WTC11 (cell line): ENCODE measurements around the gene LDLRAD4. TPM values are rescaled to one million over a fixed set of nuclear protein-coding genes. Genes with fewer than 3 reads are reported as not detected.

Experiments
- ATAC-seq: fragments of 200-7000 bp; cut with Tn5 transposase; 2 replicates; pipeline ENCODE4 v1.10.0; 2021; ENCODE audit warnings: mild to moderate bottlenecking, moderate library complexity
- CTCF ChIA-PET: fragments of 300-600 bp; sonication (Branson Sonifier 250); formaldehyde crosslinking; loops from one replicate; lab custom pipeline; 2021; ENCODE audit warnings: antibody characterized with exemption; lab: Charles Lee
- POLR2A ChIA-PET: fragments of 350-600 bp; sonication (Branson Sonifier 250); formaldehyde crosslinking; loops from one replicate; lab custom pipeline; 2021; ENCODE audit warnings: antibody characterized with exemption; lab: Charles Lee
- DNase-seq: peaks from one replicate; pipeline ENCODE4 v3.0.0; 2021; ENCODE audit warnings: low spot score
- H3K27ac Mint-ChIP-seq: 2 replicates; pipeline ENCODE4 v1.8.0; 2021; ENCODE audit warnings: mixed read lengths
- H3K27me3 Mint-ChIP-seq: 2 replicates; pipeline ENCODE4 v1.8.0; 2021; ENCODE audit warnings: low read depth, mild to moderate bottlenecking, moderate library complexity, mixed read lengths
- H3K36me3 Mint-ChIP-seq: 2 replicates; pipeline ENCODE4 v1.8.0; 2021; ENCODE audit warnings: mixed read lengths
- H3K4me1 Mint-ChIP-seq: 2 replicates; pipeline ENCODE4 v1.8.0; 2022; ENCODE audit warnings: mixed read lengths
- H3K4me3 Mint-ChIP-seq: 2 replicates; pipeline ENCODE4 v1.8.0; 2021; ENCODE audit warnings: mild to moderate bottlenecking, moderate library complexity, mixed read lengths
- H3K9me3 Mint-ChIP-seq: 2 replicates; pipeline ENCODE4 v1.8.0; 2021; ENCODE audit warnings: mixed read lengths
- CBFB ChIP-seq: sonication (generic); formaldehyde crosslinking; IDR thresholded peaks from 2 replicates; pipeline ENCODE4 v1.8.1; 2022; ENCODE audit warnings: mild to moderate bottlenecking, low read depth, missing genetic modification reagents
- CREM ChIP-seq: sonication (generic); formaldehyde crosslinking; IDR thresholded peaks from 2 replicates; pipeline ENCODE4 v1.8.1; 2022; ENCODE audit warnings: mild to moderate bottlenecking, missing genetic modification reagents, moderate library complexity
- EMX1 ChIP-seq: fragments of 250-450 bp; sonication (Bioruptor Pico); IDR thresholded peaks from 2 replicates; pipeline ENCODE4 v1.8.0; 2021; ENCODE audit warnings: mild to moderate bottlenecking
- FOXK1 ChIP-seq: sonication (generic); formaldehyde crosslinking; IDR thresholded peaks from 2 replicates; pipeline ENCODE4 v1.8.0; 2022; ENCODE audit warnings: mild to moderate bottlenecking, moderate library complexity, missing genetic modification reagents
- JUN ChIP-seq: sonication (generic); formaldehyde crosslinking; IDR thresholded peaks from 2 replicates; pipeline ENCODE4 v1.8.0; 2023; ENCODE audit warnings: mild to moderate bottlenecking, missing genetic modification reagents
- KAT7 ChIP-seq: sonication (generic); formaldehyde crosslinking; IDR thresholded peaks from 2 replicates; pipeline ENCODE4 v1.8.1; 2023; ENCODE audit warnings: missing genetic modification reagents, mild to moderate bottlenecking, borderline replicate concordance
- NFATC4 ChIP-seq: fragments of 250-450 bp; sonication (Bioruptor Pico); IDR thresholded peaks from 2 replicates; pipeline ENCODE4 v1.9.0; 2021; ENCODE audit warnings: mild to moderate bottlenecking
- SOX15 ChIP-seq: fragments of 250-450 bp; sonication (Bioruptor Pico); IDR thresholded peaks from 2 replicates; pipeline ENCODE4 v1.9.0; 2021; ENCODE audit warnings: mild to moderate bottlenecking
- TEAD1 ChIP-seq: sonication (generic); formaldehyde crosslinking; IDR thresholded peaks from 2 replicates; pipeline ENCODE4 v1.8.0; 2022; ENCODE audit warnings: mild to moderate bottlenecking, missing genetic modification reagents
- ZNF219 ChIP-seq: sonication (generic); formaldehyde crosslinking; IDR thresholded peaks from 2 replicates; pipeline ENCODE4 v1.8.0; 2023; ENCODE audit warnings: missing genetic modification reagents, mild to moderate bottlenecking, borderline replicate concordance
- total RNA-seq: library from RNA; stranded (reverse); gene quantifications from 3 replicates; pipeline ENCODE4 v1.2.3, GENCODE V29; 2021
- TF ChIP-seq, protein P1 (sequence below): sonication (generic); formaldehyde crosslinking; IDR thresholded peaks from 2 replicates; pipeline ENCODE4 v1.8.0; 2023; ENCODE audit warnings: missing genetic modification reagents
- TF ChIP-seq, protein P2 (sequence below): sonication (generic); formaldehyde crosslinking; IDR thresholded peaks from 2 replicates; pipeline ENCODE4 v1.8.1; 2022; ENCODE audit warnings: mild to moderate bottlenecking, missing genetic modification reagents, moderate library complexity, borderline replicate concordance
- TF ChIP-seq, protein P3 (sequence below): fragments of 250-450 bp; sonication (Bioruptor Pico); conservative IDR thresholded peaks from 2 replicates; pipeline ENCODE4 v1.9.0; 2021; ENCODE audit warnings: mild to moderate bottlenecking
- TF ChIP-seq, protein P4 (sequence below): sonication (generic); formaldehyde crosslinking; IDR thresholded peaks from 2 replicates; pipeline ENCODE4 v1.8.0; 2022; ENCODE audit warnings: mild to moderate bottlenecking, missing genetic modification reagents
- TF ChIP-seq, protein P5 (sequence below): fragments of 250-450 bp; sonication (Bioruptor Pico); IDR thresholded peaks from 2 replicates; pipeline ENCODE4 v1.9.0; 2021; ENCODE audit warnings: mild to moderate bottlenecking, borderline replicate concordance
- TF ChIP-seq, protein P6 (sequence below): sonication (generic); formaldehyde crosslinking; IDR thresholded peaks from 2 replicates; pipeline ENCODE4 v1.8.0; 2022; ENCODE audit warnings: mild to moderate bottlenecking, missing genetic modification reagents

LDLRAD4 gene
- total RNA-seq, 1 experiment from 2014 or later, result 6.2 TPM

DNA sequence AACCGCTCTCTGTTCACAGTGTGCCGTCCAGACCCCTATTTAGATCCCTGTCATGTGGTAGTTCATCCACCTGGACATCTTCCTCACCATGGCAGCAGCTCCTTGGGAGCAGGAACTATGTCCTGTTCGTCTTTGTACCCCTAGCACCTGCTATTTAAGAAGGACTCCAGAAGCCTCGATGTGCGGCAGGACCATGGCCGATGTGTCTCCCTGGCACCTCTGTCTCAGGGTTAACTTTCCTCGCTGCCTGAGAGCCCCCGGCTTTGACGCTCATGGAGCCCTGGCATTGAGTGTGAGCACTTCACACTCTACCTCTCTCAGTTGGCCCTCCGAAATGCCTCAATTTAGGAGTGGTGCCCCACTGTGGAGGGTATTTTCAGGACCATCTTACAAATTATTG lies 355.8 kb downstream of the LDLRAD4 start (continued):
- TF ChIP-seq, protein P1, sequence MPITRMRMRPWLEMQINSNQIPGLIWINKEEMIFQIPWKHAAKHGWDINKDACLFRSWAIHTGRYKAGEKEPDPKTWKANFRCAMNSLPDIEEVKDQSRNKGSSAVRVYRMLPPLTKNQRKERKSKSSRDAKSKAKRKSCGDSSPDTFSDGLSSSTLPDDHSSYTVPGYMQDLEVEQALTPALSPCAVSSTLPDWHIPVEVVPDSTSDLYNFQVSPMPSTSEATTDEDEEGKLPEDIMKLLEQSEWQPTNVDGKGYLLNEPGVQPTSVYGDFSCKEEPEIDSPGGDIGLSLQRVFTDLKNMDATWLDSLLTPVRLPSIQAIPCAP (CRISPR knock-in tag), result no peak
- TF ChIP-seq KAT7 (no peak), TEAD1 (CRISPR knock-in tag) (no peak), JUN (CRISPR knock-in tag) (no peak), CREM (no peak), FOXK1 (no peak)

DNA sequence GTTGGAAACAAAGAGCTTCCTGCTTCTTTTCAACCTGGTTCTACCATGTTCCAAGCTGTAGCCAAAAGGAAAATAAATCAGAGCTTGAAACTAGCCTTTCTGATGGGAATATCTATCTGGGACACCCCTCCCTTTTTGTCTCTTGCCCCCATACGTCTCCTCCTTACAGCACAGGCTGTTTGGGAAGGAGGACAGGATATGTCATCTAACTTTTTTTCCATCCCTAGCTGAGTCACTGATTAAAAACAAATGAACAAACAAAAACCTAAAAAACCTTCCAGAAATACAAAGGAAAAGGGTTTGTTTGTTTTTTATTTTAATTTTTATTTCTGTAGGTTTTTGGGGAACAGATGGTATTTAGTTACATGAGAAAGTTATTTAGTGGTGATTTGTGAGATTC lies 356.2 kb downstream of the LDLRAD4 start:
- no peak for TF ChIP-seq NFATC4
- TF ChIP-seq, protein P2, sequence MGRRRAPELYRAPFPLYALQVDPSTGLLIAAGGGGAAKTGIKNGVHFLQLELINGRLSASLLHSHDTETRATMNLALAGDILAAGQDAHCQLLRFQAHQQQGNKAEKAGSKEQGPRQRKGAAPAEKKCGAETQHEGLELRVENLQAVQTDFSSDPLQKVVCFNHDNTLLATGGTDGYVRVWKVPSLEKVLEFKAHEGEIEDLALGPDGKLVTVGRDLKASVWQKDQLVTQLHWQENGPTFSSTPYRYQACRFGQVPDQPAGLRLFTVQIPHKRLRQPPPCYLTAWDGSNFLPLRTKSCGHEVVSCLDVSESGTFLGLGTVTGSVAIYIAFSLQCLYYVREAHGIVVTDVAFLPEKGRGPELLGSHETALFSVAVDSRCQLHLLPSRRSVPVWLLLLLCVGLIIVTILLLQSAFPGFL (CRISPR knock-in tag), result no peak
- no peak for TF ChIP-seq CBFB (CRISPR knock-in tag)
- no peak for TF ChIP-seq EMX1 (CRISPR knock-in tag)
- TF ChIP-seq, protein P3, sequence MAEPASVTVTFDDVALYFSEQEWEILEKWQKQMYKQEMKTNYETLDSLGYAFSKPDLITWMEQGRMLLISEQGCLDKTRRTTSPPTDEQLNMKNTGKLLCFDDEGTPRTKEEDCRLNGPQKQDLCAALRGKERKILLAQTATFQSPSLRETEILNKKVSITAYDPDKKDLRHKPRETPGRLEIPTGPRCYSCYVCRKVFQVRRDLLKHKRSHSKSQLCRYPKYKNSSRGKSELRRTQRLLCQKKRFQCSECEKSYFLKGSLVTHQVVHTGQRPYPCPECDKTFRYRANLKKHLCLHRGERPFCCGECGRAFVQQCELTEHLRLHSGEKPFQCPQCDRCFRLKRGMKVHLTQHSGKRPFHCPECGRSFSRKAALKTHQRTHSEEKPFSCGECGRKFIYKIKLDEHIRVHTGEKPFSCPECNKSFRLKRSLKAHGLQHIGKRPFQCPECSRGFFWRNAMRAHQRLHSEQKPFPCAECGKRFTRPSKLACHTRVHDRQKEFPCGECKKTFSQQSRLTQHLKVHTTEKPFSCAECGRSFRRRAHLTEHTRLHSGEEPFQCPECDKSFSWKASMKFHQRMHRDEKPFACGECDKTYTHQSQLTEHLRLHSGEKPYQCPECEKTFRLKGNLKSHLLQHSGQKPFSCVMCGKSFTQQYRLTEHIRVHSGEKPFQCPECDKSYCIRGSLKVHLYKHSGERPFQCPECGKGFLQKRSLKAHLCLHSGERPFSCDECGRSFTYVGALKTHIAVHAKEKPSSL (CRISPR knock-in tag), result no peak
- TF ChIP-seq, protein P4, sequence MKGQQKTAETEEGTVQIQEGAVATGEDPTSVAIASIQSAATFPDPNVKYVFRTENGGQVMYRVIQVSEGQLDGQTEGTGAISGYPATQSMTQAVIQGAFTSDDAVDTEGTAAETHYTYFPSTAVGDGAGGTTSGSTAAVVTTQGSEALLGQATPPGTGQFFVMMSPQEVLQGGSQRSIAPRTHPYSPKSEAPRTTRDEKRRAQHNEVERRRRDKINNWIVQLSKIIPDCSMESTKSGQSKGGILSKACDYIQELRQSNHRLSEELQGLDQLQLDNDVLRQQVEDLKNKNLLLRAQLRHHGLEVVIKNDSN (CRISPR knock-in tag), result no peak
- no peak for TF ChIP-seq SOX15 (CRISPR knock-in tag)
- no peak for TF ChIP-seq FOXK1
- TF ChIP-seq, protein P5, sequence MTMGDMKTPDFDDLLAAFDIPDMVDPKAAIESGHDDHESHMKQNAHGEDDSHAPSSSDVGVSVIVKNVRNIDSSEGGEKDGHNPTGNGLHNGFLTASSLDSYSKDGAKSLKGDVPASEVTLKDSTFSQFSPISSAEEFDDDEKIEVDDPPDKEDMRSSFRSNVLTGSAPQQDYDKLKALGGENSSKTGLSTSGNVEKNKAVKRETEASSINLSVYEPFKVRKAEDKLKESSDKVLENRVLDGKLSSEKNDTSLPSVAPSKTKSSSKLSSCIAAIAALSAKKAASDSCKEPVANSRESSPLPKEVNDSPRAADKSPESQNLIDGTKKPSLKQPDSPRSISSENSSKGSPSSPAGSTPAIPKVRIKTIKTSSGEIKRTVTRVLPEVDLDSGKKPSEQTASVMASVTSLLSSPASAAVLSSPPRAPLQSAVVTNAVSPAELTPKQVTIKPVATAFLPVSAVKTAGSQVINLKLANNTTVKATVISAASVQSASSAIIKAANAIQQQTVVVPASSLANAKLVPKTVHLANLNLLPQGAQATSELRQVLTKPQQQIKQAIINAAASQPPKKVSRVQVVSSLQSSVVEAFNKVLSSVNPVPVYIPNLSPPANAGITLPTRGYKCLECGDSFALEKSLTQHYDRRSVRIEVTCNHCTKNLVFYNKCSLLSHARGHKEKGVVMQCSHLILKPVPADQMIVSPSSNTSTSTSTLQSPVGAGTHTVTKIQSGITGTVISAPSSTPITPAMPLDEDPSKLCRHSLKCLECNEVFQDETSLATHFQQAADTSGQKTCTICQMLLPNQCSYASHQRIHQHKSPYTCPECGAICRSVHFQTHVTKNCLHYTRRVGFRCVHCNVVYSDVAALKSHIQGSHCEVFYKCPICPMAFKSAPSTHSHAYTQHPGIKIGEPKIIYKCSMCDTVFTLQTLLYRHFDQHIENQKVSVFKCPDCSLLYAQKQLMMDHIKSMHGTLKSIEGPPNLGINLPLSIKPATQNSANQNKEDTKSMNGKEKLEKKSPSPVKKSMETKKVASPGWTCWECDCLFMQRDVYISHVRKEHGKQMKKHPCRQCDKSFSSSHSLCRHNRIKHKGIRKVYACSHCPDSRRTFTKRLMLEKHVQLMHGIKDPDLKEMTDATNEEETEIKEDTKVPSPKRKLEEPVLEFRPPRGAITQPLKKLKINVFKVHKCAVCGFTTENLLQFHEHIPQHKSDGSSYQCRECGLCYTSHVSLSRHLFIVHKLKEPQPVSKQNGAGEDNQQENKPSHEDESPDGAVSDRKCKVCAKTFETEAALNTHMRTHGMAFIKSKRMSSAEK (CRISPR knock-in tag), result no peak
- TF ChIP-seq ZNF219 (CRISPR knock-in tag), result no peak
- TF ChIP-seq, protein P6, sequence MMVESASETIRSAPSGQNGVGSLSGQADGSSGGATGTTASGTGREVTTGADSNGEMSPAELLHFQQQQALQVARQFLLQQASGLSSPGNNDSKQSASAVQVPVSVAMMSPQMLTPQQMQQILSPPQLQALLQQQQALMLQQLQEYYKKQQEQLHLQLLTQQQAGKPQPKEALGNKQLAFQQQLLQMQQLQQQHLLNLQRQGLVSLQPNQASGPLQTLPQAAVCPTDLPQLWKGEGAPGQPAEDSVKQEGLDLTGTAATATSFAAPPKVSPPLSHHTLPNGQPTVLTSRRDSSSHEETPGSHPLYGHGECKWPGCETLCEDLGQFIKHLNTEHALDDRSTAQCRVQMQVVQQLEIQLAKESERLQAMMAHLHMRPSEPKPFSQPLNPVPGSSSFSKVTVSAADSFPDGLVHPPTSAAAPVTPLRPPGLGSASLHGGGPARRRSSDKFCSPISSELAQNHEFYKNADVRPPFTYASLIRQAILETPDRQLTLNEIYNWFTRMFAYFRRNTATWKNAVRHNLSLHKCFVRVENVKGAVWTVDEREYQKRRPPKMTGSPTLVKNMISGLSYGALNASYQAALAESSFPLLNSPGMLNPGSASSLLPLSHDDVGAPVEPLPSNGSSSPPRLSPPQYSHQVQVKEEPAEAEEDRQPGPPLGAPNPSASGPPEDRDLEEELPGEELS (CRISPR knock-in tag), result no peak
- POLR2A ChIA-PET, result no interaction called here
- Mint-ChIP-seq H3K9me3 (peaks cover 9% of the 10 kb centered on the region), H3K36me3 (no peaks in the 10 kb centered on the region), H3K27me3 (no peaks in the 10 kb centered on the region; the same call in 1 of the 2 replicates), H3K4me1 (no peaks in the 10 kb centered on the region), H3K4me3 (no peak overlapping the region), H3K27ac (no peak overlapping the region)
- no peak for ATAC-seq
- DNase-seq, result no peak
- CTCF ChIA-PET, result no interaction called here
